Vagina (tissue), 2 donors: ENCODE results near the gene ZNF664.

Experiments used
- POLR2A ChIP-seq, 2 donors: fragments of 450-650 bp; IDR thresholded peaks; one replicate each; pipeline ENCODE4 v1.6.1; 2017; ENCODE audit warnings: antibody characterized with exemption in 2 of 2, mild to moderate bottlenecking in 2 of 2, moderate library complexity in 2 of 2
- POLR2AphosphoS5 ChIP-seq, 2 donors: sonication (generic); formaldehyde crosslinking; IDR thresholded peaks; one replicate each; pipeline ENCODE4 v1.9.0; 2017; ENCODE audit warnings: antibody characterized with exemption in 2 of 2, mild to moderate bottlenecking in 2 of 2, low read depth in 1 of 2; ENCODE audit not compliant: insufficient read depth in 1 of 2
- TF ChIP-seq, protein P1 (sequence below), 3 experiments: fragments of 450-650 bp in 2 of 3; fragments of 200-600 bp in 1 of 3; sonication (generic) in 1 of 3; IDR thresholded peaks; one replicate each; pipeline ENCODE4 v1.5.1; 2017 to 2019; ENCODE audit warnings: antibody characterized with exemption in 3 of 3, mild to moderate bottlenecking in 2 of 3, moderate library complexity in 2 of 3

DNA sequence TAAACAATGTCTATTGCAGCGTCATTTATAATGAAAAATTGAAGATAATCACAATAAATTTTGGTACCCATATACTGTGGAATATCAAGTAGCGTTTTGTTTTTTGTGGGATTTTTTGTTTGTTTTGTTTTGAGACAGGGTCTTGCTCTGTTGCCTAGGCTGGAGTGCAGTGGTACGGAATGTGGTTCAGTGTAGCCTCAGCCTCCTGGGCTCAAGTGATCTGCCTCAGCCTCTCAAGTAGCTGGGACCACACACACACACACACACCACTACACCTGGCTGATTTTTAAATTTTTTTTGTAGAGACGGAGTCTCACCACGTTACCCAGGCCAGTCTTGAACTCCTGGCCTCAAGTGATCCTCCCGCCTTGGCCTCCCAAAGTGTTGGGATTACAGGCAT lies 6.6 kb downstream of the ZNF664 start:
- TF ChIP-seq POLR2A (IDR thresholded peaks at IDR 0.05) = no peak
- TF ChIP-seq, protein P1, sequence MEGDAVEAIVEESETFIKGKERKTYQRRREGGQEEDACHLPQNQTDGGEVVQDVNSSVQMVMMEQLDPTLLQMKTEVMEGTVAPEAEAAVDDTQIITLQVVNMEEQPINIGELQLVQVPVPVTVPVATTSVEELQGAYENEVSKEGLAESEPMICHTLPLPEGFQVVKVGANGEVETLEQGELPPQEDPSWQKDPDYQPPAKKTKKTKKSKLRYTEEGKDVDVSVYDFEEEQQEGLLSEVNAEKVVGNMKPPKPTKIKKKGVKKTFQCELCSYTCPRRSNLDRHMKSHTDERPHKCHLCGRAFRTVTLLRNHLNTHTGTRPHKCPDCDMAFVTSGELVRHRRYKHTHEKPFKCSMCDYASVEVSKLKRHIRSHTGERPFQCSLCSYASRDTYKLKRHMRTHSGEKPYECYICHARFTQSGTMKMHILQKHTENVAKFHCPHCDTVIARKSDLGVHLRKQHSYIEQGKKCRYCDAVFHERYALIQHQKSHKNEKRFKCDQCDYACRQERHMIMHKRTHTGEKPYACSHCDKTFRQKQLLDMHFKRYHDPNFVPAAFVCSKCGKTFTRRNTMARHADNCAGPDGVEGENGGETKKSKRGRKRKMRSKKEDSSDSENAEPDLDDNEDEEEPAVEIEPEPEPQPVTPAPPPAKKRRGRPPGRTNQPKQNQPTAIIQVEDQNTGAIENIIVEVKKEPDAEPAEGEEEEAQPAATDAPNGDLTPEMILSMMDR (IDR thresholded peaks at IDR 0.05) = no peak
- TF ChIP-seq POLR2AphosphoS5 (IDR thresholded peaks at IDR 0.05; ENCODE audit: insufficient read depth in 1 of 2, low read depth in 1 of 2) = no peak
